ENCODE data around the gene GPR63. TPM values are rescaled to one million over a fixed set of nuclear protein-coding genes. Genes with fewer than 3 reads are reported as not detected.

Gene GPR63
- total RNA-seq, 1 experiment from 2014 or later: 0.03 TPM

DNA sequence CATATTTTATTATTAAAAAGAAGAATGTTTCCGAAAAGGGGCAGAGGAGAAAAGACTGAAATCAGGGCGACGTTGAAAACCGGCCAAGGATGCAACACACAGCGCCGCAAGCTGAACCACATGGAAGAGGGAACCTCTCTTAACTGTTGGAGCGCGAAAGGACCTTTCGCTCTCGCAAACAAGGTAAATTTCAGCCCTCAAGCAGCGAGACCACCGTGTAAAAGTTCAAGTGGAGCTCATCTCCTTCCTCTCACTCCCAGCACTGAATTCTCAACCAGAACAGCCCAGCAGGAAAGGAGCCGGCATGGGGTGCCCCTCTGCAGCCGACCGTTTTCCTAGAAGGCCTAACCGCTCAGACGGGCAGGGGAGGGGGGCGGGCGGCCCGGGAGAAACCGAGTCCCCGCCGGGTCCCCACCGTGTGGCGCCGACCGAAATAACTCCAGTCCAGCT is 621 bp downstream of the GPR63 start:
- H3K4me3 ChIP-seq: peak overlapping the region; percentile 67
- DNase-seq: peak; percentile 6
- no peaks in the 10 kb centered on the region for H3K36me3 ChIP-seq
- no peaks in the 10 kb centered on the region for H3K9me3 ChIP-seq
- no peaks in the 10 kb centered on the region; the same call in 1 of the 2 replicates for H3K27me3 ChIP-seq

- H3K9me3 ChIP-seq: no peaks in the 10 kb centered on the region
- H3K27me3 ChIP-seq: no peaks in the 10 kb centered on the region; the same call in 1 of the 2 replicates
- no peaks in the 10 kb centered on the region for H3K36me3 ChIP-seq
- no peak overlapping the region for H3K4me3 ChIP-seq
- DNase-seq: no peak
These were observed 3.2 kb downstream of the GPR63 start for GRCh38 chr6:96834070-96834469.

DNA sequence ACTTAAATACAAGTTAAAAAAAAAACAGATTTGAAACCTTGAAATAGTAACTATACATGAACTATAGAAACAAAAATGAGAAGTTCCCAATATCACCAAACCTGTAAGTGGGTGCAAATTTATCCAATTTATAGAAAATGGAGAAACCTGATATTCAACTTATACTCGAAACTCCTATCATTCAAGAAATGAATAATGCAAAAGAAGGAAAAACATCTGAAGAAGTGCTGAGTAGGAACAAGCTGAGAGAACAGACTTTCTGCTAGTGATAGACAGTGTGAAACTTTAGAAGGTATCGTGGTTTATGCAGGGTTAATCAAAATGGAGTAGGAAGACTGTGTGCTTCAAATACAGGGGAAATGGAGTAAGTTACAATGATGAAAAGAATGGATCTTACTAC is 4.5 kb downstream of the GPR63 start:
- Histone ChIP-seq H3K36me3 (no peaks in the 10 kb centered on the region), H3K4me3 (no peak overlapping the region), H3K27me3 (no peaks in the 10 kb centered on the region; the same call in 1 of the 2 replicates), H3K9me3 (no peaks in the 10 kb centered on the region)
- no peak for DNase-seq

GRCh38 chr6:96826865-96827264 is 10.4 kb downstream of the GPR63 start:
- H3K9me3 ChIP-seq: no peaks in the 10 kb centered on the region
- H3K4me3 ChIP-seq: no peak overlapping the region
- no peak for DNase-seq
- no peaks in the 10 kb centered on the region for H3K27me3 ChIP-seq
- H3K36me3 ChIP-seq: no peaks in the 10 kb centered on the region

GRCh38 chr6:96823743-96824142 is 13.5 kb downstream of the GPR63 start:
- DNase-seq: no peak

GRCh38 chr6:96821034-96821433 is 16.2 kb downstream of the GPR63 start:
- Histone ChIP-seq H3K9me3 (no peaks in the 10 kb centered on the region), H3K36me3 (no peaks in the 10 kb centered on the region), H3K27me3 (no peaks in the 10 kb centered on the region), H3K4me3 (no peak overlapping the region)
- no peak for DNase-seq

More at GRCh38 chr6:96823743-96824142, 13.5 kb downstream of the GPR63 start:
- no peaks in the 10 kb centered on the region for H3K36me3 ChIP-seq
- no peak overlapping the region for H3K4me3 ChIP-seq
- H3K9me3 ChIP-seq: no peaks in the 10 kb centered on the region
- no peaks in the 10 kb centered on the region for H3K27me3 ChIP-seq

DNA sequence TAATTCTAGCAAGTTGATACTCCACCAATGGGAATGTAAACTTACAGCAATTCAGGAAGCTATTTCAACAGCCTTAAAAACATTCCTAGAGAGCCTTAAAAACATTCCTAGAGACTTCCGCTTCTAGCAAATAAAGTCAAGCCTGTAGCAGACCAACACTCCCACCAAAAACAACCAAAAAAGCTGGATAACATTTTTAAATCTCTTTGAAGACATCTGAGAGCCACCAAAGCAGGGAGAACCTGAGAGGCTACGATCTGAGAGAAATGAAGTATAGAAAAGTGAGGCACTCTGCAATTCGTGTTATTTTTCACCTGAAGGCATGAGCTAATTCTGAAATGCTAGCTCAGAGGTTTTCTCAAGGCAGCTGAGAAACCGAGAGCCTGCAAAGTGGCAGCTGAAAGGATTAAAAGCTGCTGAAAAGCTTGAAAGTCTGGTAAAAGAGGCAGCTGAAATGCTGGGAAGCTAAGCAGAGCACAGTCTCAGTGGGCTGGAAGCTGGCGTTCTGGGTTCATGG is 20.9 kb downstream of the GPR63 start:
- Histone ChIP-seq H3K4me3 (peak overlapping the region; percentile 7; the same call in 1 of the 2 replicates), H3K9me3 (no peaks in the 10 kb centered on the region), H3K27me3 (no peaks in the 10 kb centered on the region), H3K36me3 (no peaks in the 10 kb centered on the region)
- DNase-seq: no peak

GRCh38 chr6:96814625-96815024 is 22.7 kb downstream of the GPR63 start:
- no peaks in the 10 kb centered on the region for H3K27me3 ChIP-seq
- H3K9me3 ChIP-seq: no peaks in the 10 kb centered on the region
- DNase-seq: no peak
- no peaks in the 10 kb centered on the region for H3K36me3 ChIP-seq
- H3K4me3 ChIP-seq: no peak overlapping the region

DNA sequence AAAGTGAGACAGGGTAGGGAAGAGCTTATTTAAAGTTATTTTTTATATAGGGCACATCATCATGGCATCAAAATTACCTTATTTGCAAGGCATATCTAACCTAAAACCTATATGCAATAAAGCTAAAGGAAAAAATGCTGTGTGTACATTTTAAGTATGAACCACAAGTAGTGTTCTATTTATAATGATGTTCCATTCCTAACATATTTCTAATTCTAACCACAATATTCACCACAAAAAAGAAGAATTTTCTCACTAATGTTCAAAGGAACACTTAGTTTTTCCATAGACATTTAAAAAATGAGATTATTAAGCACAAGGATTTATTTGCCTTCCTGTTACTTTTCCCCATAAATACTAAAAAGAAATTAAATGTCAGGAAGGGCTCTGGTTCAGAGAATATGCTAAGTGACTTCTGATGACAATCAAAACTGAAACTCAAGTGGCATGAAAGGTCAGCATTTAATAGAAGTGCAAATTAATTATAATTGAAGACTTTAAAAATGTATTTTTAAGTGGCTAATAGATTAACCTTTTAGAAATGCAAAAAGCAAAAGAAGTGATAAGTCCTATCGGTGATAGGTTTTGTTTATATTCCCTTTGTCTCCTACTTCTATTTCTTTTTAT is 25.1 kb downstream of the GPR63 start:
- Histone ChIP-seq H3K36me3 (no peaks in the 10 kb centered on the region), H3K27me3 (no peaks in the 10 kb centered on the region), H3K4me3 (no peak overlapping the region), H3K9me3 (no peaks in the 10 kb centered on the region)
- DNase-seq: no peak

DNA sequence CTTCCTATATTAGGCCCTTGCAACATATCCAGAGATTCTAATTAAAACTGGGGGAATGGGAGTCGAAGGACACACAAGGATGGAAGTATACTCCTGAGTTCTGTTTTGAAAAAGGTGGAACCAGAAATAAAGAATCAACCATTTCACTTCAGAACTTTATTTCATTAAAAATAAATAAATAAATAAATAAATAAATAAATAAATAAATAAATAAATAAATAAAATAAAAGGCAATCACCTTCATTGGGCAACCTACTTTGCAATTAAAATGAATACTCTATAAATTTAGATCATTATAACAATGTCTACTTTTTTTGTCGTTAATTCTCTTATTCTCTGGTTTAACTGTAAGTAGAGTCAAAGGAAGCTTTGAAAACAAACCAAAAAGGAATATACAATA is 25.6 kb downstream of the GPR63 start:
- Histone ChIP-seq H3K9me3 (no peaks in the 10 kb centered on the region), H3K27me3 (no peaks in the 10 kb centered on the region), H3K36me3 (no peaks in the 10 kb centered on the region), H3K4me3 (no peak overlapping the region)
- no peak for DNase-seq

DNA sequence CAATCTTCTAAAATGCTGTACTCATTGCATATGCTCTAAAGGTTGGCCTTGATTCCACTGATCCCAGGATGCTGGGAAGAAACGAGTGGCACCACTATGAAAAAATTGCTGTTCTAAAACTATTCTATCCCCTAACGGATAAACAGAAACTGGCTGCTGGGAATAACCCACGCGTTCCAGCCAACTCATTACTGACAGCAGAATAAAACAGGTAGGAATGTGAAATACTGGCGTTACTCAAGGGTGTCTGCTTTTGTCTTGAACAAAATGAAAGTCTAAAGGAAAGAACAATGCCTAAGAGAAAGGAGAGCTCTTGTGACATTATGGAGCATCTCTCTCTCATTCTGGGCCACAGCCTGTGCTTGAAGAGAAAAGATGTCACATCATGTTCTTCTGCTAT is 26.1 kb downstream of the GPR63 start:
- no peaks in the 10 kb centered on the region for H3K36me3 ChIP-seq
- no peaks in the 10 kb centered on the region for H3K9me3 ChIP-seq
- no peak overlapping the region for H3K4me3 ChIP-seq
- no peaks in the 10 kb centered on the region for H3K27me3 ChIP-seq
- DNase-seq: no peak

DNA sequence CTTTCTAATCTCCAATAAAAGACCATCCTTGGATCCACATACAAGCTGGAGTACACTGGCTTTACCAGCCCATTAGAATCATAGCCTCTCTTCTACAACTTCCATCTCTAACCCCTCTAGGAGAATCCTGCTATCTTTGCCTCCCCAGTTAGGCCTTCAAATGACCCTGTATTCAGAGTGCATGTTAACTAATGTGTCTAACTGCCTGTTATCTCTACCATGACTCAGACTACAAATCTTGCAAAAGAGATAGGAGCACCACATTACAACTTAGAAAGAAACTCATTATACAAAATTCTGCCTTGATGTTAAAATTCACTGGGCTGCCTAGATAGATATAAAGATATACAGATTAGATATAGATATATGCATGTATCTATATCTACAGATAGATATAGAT is 28.2 kb downstream of the GPR63 start:
- no peak for DNase-seq
- no peaks in the 10 kb centered on the region for H3K9me3 ChIP-seq
- no peaks in the 10 kb centered on the region for H3K36me3 ChIP-seq
- H3K4me3 ChIP-seq: no peak overlapping the region
- no peaks in the 10 kb centered on the region for H3K27me3 ChIP-seq

DNA sequence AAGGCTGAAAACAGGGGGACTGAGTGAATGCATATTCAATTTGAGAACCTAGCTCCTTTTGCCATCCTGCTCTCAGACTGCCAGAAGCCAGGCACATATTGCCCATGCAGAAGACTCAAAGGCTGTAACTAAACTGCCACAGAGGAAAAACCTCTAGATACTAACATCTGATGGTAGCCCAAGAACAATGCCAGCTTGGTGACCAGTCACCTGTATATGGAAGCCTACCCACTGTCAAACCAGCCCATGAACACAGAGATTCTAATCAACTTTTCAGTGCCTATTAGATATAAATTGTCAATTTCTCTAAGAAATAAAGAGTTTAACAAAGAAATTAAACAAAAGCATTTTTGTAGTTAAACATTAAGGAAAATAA is 34.2 kb downstream of the GPR63 start:
- no peaks in the 10 kb centered on the region for H3K9me3 ChIP-seq
- no peaks in the 10 kb centered on the region for H3K36me3 ChIP-seq
- H3K27me3 ChIP-seq: no peaks in the 10 kb centered on the region; the same call in 1 of the 2 replicates
- DNase-seq: no peak
- H3K4me3 ChIP-seq: no peak overlapping the region

GRCh38 chr6:96795481-96795880 is 41.8 kb downstream of the GPR63 start:
- Histone ChIP-seq H3K9me3 (no peaks in the 10 kb centered on the region), H3K4me3 (no peak overlapping the region), H3K27me3 (no peaks in the 10 kb centered on the region), H3K36me3 (no peaks in the 10 kb centered on the region)
- DNase-seq: no peak

DNA sequence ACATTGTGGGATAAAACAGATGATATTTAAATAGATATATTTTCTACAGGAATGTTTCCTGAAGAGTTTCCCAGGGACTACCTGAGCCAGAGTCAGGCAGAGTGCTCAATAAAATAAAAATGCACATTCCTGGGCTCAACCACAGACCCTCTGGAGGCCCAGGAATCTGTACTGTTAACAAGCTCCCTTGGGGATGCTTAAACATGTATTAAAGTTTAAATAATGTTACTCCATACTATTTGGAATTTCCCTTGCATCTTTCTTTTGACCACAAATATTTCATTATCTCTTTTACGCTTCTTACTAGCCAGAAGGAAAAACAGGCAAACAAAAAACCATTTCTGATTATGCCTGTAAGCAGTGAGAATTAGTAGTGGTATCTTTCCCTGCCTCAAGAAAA is 42.3 kb downstream of the GPR63 start:
- no peak for DNase-seq
- H3K36me3 ChIP-seq: no peaks in the 10 kb centered on the region

DNA sequence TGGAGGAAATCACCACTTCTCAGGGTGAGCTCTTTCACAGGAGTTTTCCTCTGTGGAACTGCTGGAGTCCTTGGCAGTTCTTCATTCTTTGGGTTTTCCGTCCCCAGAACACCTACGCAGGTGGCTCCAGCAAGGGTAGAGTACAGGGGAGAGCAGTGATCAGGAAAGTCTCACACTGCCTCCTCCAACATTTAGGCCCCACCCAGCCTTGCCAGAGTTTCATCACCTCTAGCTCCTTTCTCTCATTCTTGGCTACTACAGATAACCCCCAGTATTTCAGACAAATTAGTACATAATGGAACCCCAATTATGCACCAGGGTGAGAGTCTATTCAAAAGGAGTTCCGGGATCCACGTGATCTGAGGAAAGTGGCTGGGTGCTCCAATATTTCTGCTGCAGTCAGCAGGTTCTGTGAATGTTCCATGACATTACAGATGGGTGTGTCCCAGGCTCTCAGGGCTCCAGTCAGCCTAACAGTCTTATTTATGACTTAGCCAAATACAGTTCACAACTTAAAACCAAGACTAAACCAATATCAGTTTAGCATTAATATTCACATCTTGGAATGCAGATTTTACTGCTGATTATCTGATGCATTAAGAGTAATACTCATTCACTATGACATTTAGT is 44.6 kb downstream of the GPR63 start:
- H3K9me3 ChIP-seq: no peaks in the 10 kb centered on the region
- H3K36me3 ChIP-seq: no peaks in the 10 kb centered on the region
- DNase-seq: no peak
- H3K27me3 ChIP-seq: no peaks in the 10 kb centered on the region
- H3K4me3 ChIP-seq: no peak overlapping the region

More for the DNA sequence above, 42.3 kb downstream of the GPR63 start:
- Histone ChIP-seq H3K4me3 (no peak overlapping the region), H3K9me3 (no peaks in the 10 kb centered on the region), H3K27me3 (no peaks in the 10 kb centered on the region)

DNA sequence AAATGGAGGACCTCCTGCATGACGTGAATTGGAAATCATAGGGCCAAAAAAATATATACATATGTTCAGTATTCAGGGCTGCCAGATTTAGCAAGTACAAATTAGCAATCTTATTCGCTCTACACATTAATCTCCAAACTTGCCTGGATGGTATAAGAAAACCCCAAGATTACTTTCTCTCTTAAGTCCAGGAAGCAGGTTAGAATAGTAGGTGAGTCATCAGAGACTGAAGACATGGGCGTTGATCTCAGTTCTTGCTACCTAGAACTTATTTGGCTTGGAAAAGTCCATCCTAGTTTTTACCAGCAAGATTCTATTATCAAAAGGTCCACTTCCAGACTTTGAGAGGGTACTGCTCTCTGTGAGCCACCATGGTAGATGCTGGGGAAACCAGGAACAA is 47.4 kb downstream of the GPR63 start:
- DNase-seq: no peak
- no peak overlapping the region for H3K4me3 ChIP-seq

More for the DNA sequence above, 47.4 kb downstream of the GPR63 start:
- H3K9me3 ChIP-seq: no peaks in the 10 kb centered on the region
- H3K36me3 ChIP-seq: no peaks in the 10 kb centered on the region
- no peaks in the 10 kb centered on the region for H3K27me3 ChIP-seq
